NCI-H526 (cell line): ENCODE measurements around the gene DNAJC6.
"Not testable (repeated sequence)": the region's sequence is repeated elsewhere in the genome, so short reads cannot be mapped to it uniquely, and the experiment has no call there.

ENCODE experiments used
- DNase-seq, 2 experiments: peaks; one replicate each; lab custom pipeline; 2025; lab: John Stamatoyannopoulos, UW

Gene DNAJC6

GRCh38 chr1:65429078-65429477, 119.7 kb downstream of the DNAJC6 start:
- DNase-seq = no peak

DNA sequence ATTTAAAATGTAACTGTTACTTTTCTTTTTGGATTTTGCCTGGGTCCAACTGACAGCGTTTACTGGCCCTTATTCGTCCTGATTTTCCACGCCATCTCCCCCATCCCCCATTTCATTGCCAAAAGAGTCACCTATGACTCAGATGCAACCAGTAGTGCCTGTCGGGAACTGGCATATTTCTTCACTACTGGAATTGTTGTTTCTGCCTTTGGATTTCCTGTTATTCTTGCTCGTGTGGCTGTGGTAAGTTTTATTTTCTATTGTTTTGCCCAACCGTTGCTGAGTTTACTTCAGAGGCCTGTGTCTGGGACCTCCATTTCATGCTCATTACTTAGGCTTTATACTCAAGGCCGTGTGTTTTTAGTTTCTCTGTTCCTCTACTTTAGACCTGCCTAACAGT, 120.5 kb downstream of the DNAJC6 start:
- no peak for DNase-seq

DNA sequence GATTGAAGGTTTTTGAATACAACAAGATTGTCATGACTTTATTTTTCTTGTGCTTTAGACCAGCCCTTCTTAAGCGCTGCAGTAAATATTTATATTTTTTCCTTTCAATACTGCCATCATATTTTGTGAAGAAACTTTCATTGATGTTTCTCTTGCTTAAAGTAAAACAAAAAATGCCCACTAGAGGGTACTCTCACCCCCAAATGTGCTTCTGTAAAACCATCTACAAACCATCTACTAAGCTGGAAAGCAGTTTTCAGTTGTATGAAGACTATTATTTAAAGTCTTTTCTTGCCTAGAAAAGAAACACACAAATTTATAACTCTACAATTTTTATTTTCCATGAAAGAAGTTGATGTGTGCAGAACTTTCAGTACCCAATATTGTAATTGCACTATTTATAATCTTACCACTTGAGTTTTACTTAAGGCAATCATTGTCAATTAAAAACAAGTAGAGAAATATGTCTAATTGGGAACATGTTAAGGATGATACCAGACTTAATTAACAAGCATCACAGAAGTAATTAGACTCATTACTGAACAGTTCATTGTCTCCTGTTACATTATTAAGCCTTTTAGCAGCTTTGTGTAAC, 121.9 kb downstream of the DNAJC6 start:
- peak in 1 of 2 experiments; percentile 65 for DNase-seq

DNA sequence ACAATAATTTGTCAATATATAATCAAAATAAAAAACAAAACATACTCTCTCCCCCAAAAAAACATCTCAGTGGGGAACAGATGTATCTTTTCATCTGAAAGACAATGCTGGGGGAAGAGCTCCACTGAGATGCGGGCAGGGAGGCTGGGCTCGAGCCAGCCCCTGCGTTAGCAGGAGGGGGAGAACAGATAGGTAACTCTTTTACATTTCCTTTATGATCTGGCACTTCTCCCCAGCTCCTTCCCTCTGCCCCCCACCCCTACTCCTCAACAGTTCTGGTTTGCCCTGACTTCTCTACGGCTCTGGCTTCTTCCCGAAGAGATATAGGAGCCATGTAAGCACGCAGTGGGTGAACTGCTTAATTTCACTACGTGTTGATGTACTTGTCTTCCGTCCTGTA, 123.6 kb downstream of the DNAJC6 start:
- DNase-seq = no peak

- DNase-seq = no peak
Observed at GRCh38 chr1:65434255-65434654, 124.9 kb downstream of the DNAJC6 start.

GRCh38 chr1:65434760-65435159, 125.4 kb downstream of the DNAJC6 start:
- no peak for DNase-seq

GRCh38 chr1:65435987-65436386, 126.6 kb downstream of the DNAJC6 start:
- DNase-seq = no peak

GRCh38 chr1:65437616-65438015, 128.3 kb downstream of the DNAJC6 start:
- no peak for DNase-seq

DNA sequence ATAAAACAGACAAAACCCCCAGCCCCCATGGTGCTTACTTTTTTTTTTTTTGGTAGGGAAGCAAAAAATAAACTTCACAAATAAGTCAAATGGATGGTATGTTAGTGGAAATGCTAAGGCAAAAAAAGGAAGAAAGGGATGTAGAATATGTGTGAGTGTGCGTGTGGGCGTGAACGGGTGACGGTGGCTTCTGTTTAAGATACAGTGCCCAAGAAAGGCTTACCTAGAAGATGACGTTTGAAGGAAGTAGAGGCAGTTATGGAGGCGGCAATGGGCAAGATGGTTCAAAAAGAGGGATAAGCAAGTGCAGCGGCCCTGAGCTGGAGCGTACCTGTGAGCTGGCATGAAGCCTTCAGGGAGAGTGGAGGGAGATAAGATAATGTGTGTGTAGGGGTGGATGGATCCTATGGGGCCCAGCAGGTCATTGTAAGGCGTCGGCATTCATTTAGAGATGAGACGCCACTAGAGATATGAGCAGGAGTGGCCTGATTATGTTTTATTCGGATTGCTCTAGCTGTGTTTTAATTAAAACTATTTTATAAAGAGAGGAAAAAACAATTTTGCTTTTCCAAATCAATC, 131.1 kb downstream of the DNAJC6 start:
- no peak for DNase-seq

- no peak for DNase-seq
Observed at GRCh38 chr1:65440915-65441314, 131.6 kb downstream of the DNAJC6 start.

GRCh38 chr1:65441464-65441863, 132.1 kb downstream of the DNAJC6 start:
- no peak for DNase-seq

DNA sequence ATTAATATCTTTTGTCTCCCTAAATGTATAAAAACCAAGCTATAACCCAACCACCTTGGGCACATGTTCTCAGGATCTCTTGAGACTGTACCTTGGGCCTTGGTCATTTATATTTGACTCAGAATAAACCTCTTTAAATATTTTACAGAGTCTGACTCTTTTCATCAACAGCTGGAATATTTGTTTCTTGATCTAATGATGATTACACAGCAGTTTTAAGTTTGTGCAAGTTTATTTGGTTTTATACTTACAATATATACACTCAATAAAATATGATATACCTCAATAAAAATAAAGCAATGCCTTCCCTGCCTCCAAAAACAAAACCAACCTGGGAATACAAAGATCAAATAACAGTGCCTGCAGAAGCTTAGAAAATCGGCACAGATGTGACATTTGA, 133.1 kb downstream of the DNAJC6 start:
- no peak for DNase-seq

- no peak for DNase-seq
Observed at GRCh38 chr1:65443647-65444046, 134.3 kb downstream of the DNAJC6 start.

DNA sequence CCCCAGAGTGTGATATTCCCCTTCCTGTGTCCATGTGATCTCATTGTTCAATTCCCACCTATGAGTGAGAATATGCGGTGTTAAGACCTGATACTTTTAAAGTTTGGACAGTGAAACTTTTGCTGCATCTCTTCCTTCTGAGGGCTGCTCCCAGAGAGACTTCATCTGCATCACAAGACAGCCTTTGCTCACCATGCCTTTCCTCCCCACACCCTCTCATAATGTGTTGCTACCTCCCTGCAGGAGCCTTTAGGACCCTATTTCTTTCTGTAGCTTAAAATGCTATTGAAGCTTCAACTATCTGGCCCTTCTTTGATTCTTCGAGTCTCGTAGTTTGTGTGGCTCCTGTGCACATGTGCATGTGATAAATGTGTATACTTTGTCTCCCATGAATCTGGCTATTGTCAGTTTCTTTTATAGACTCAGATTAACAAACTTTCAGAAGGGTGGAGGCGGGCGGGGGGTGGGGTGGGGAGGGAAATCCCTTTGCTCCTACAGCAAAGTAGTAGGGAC, 134.8 kb downstream of the DNAJC6 start:
- no peak for DNase-seq

GRCh38 chr1:65445837-65446236, 136.5 kb downstream of the DNAJC6 start:
- DNase-seq = no peak

- no peak for DNase-seq
Observed at GRCh38 chr1:65449214-65449823, 140.0 kb downstream of the DNAJC6 start.

- DNase-seq = not testable (repeated sequence)
Observed at GRCh38 chr1:65455678-65456077, 146.3 kb downstream of the DNAJC6 start.

GRCh38 chr1:65456481-65456880, 147.1 kb downstream of the DNAJC6 start:
- no peak for DNase-seq

- DNase-seq = no peak
Observed at GRCh38 chr1:65457868-65458267, 148.5 kb downstream of the DNAJC6 start.

- DNase-seq = no peak
Observed at GRCh38 chr1:65458730-65459396, 149.5 kb downstream of the DNAJC6 start.

GRCh38 chr1:65459397-65459768, 150.0 kb downstream of the DNAJC6 start:
- peak in 1 of 2 experiments; percentile 28 for DNase-seq
